ENCODE measurements around the gene CCL25.
"Not testable (repeated sequence)": the region's sequence is repeated elsewhere in the genome, so short reads cannot be mapped to it uniquely, and the experiment has no call there.

CCL25 gene

GRCh38 chr19:8087876-8088275 lies 35.3 kb downstream of the CCL25 start:
- no peak for DNase-seq

- no peak for DNase-seq
Measured at GRCh38 chr19:8088752-8089663, 36.4 kb downstream of the CCL25 start.

GRCh38 chr19:8089664-8090601 lies 37.4 kb downstream of the CCL25 start:
- no peak for DNase-seq

GRCh38 chr19:8090950-8091349 lies 38.4 kb downstream of the CCL25 start:
- no peak for DNase-seq

GRCh38 chr19:8093740-8094139 lies 41.2 kb downstream of the CCL25 start:
- no peak for DNase-seq

- DNase-seq: no peak
Measured at GRCh38 chr19:8094336-8094735, 41.8 kb downstream of the CCL25 start.

GRCh38 chr19:8095354-8095886 lies 42.9 kb downstream of the CCL25 start:
- DNase-seq: no peak

GRCh38 chr19:8096071-8096470 lies 43.5 kb downstream of the CCL25 start:
- no peak for DNase-seq

GRCh38 chr19:8097198-8097597 lies 44.6 kb downstream of the CCL25 start:
- no peak for DNase-seq

- DNase-seq: no peak
Measured at GRCh38 chr19:8097681-8098567, 45.4 kb downstream of the CCL25 start.

GRCh38 chr19:8101311-8101710 lies 48.8 kb downstream of the CCL25 start:
- no peak for DNase-seq

GRCh38 chr19:8101910-8102309 lies 49.4 kb downstream of the CCL25 start:
- DNase-seq: not testable (repeated sequence)

- DNase-seq: no peak
Measured at GRCh38 chr19:8105471-8105870, 52.9 kb downstream of the CCL25 start.

GRCh38 chr19:8107301-8107903 lies 54.8 kb downstream of the CCL25 start:
- DNase-seq: no peak

GRCh38 chr19:8108560-8109445 lies 56.2 kb downstream of the CCL25 start:
- no peak for DNase-seq

GRCh38 chr19:8109455-8109854 lies 56.9 kb downstream of the CCL25 start:
- no peak for DNase-seq

GRCh38 chr19:8109890-8110662 lies 57.5 kb downstream of the CCL25 start:
- no peak for DNase-seq

- no peak for DNase-seq
Measured at GRCh38 chr19:8110931-8111330, 58.4 kb downstream of the CCL25 start.

GRCh38 chr19:8111376-8111775 lies 58.8 kb downstream of the CCL25 start:
- no peak for DNase-seq

Data from NCI-H1105 (cell line).